NCI-H2196 treated with DMSO at 0.1 percent for 48 hours (cell line): ENCODE measurements around the gene KIF4B.
"Not testable (repeated sequence)": the region's sequence is repeated elsewhere in the genome, so short reads cannot be mapped to it uniquely, and the experiment has no call there.

Experiments
- DNase-seq: peaks from one replicate; lab custom pipeline; 2025; ENCODE audit not compliant: unreplicated experiment; lab: John Stamatoyannopoulos, UW

The KIF4B gene, protein sequence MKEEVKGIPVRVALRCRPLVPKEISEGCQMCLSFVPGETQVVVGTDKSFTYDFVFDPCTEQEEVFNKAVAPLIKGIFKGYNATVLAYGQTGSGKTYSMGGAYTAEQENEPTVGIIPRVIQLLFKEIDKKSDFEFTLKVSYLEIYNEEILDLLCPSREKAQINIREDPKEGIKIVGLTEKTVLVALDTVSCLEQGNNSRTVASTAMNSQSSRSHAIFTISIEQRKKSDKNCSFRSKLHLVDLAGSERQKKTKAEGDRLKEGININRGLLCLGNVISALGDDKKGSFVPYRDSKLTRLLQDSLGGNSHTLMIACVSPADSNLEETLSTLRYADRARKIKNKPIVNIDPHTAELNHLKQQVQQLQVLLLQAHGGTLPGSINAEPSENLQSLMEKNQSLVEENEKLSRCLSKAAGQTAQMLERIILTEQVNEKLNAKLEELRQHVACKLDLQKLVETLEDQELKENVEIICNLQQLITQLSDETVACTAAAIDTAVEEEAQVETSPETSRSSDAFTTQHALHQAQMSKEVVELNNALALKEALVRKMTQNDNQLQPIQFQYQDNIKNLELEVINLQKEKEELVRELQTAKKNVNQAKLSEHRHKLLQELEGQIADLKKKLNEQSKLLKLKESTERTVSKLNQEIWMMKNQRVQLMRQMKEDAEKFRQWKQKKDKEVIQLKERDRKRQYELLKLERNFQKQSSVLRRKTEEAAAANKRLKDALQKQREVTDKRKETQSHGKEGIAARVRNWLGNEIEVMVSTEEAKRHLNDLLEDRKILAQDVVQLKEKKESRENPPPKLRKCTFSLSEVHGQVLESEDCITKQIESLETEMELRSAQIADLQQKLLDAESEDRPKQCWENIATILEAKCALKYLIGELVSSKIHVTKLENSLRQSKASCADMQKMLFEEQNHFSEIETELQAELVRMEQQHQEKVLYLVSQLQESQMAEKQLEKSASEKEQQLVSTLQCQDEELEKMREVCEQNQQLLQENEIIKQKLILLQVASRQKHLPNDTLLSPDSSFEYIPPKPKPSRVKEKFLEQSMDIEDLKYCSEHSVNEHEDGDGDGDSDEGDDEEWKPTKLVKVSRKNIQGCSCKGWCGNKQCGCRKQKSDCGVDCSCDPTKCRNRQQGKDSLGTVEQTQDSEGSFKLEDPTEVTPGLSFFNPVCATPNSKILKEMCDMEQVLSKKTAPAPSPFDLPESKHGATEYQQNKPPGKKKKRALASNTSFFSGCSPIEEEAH

DNA sequence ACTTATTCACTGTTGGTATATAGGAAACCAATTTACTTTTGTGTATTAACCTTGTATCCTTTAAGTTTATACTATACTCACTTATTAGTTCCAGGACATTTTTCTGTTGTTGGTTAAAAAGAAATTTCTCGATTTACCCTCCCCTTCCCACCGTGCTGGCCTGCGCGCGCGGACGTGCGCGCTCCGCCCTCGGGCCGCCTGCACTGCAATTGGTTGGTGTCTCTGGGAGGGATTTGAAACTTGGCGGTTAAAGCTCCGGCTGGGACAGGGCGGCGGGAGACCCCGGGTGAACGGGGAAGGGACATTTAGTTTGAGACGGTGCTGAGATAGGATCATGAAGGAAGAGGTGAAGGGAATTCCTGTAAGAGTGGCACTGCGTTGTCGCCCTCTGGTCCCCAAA is at the start of gene KIF4B:
TSS of gene KIF4B (plus strand) at position 230 of the 400 bp plus-strand sequence. CDS start at position 335, 105 bp downstream.
- DNase-seq, result no peak

DNA sequence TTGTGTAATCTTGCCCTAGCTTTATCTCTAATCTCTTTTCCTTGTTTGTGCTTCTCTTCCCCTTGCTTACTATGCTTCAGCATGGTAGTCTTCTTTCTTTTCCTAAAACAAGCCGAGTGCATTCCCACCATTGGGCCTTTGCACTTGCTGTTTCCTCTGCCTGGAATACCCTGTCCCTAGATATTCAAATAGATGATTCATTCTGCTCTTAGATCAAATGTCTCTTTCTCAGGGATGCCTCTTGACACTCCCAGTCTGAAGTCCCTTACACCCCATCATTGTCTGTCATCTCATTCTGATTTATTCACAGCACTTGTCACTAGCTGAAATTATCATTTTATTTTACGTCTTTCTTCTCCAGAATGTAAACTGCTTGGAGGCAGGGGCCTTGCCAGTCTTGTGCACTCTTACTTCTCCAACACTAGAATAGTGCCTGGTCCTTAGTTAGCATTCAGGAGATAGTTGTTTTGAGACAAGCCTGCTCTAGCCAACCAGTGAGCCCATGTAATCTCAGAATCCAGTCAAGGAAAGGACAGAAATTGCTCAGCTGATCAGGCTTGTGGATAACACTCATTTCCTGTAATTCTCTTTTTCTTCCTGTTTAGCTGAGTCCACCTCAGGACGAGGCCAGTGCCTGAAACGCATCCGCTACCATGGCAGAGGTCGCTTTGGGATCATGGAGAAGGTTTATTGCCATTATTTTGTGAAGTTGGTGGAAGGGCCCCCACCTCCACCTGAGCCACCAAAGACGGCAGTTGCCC is 47.3 kb upstream of the KIF4B start:
- no peak for DNase-seq

DNA sequence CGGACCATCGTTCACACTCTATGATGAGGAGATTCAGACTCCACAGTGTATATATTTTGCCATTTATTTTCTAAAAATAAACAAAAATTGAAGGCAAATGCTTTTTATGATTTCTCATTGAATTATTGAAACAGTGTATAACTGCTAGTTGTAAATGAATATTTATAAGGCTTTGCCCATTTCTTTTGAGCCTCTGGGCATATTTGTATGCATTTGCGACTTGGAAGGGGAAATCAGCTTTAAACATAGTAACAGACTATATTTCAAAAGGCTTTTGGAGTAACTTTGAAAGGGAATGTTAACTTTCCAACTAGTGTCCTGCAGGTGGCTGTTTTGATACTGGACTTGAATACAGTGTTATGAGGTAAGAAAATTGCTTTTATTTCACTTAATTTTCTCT is 46.7 kb upstream of the KIF4B start:
- no peak for DNase-seq

DNA sequence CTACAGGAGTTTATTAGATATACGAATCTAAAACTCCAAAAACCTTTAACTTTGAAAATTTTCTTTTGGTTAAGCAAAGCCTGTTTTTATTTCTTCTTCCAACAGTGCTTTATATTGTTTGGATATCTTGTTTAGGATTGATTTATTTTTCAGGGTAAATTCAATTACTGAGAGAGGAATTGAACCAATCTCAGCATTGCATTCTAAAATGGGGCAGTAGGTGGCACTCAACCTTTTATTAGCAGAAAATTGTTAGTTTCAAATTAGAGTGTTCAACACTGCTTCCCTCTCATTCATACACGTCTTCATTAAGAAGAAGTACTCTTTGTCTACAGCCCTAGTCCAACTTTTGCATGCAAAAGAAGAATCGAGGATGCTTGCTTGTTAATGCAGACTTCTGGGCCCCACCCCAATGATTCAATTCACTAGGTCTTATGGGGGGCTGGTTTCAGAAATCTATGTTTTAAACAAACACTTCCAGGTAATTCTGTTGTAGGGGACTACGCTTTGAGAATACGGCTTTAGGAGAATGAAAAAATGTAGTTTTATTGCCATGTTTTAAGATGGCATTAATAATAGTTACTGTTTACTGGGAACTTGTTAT is 46.0 kb upstream of the KIF4B start:
- DNase-seq, result peak; percentile 22

DNA sequence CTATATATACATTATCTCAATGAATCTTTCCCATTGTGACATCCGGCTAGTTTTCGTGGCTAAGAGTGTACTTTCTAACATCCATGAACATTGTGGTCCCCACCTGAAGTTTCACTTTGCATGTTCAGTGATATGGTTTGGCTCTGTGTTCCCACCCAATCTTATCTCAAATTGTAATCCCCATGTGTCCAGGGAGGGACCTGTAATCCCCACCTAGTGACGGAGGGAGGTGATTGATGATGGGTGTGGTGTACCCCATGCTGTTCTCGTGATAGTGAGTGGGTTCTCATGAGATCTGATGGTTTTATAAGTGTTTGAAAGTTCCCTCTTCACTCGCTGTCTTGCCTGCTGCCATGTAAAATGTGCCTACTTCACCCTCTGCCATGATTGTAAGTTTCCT is 44.6 kb upstream of the KIF4B start:
- no peak for DNase-seq

DNA sequence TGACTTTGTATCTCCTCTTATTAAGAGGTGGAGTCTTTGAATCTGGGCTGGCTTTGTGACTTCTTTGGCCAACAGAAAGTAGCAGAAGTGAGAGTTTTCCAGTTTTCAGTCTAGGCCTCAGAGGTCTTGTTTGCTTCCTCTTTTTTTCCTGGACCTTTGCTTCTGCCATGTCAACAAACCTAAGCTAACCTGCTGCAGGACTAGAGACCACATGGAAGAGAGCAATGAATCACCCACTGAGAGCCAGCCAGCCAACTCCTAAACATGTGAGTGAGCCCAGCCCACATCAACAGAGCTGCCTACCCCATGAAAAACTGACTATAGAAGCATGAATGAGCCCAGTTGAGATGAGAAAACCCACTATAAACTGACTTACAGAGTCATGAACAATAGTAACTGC is 42.8 kb upstream of the KIF4B start:
- DNase-seq, result no peak

DNA sequence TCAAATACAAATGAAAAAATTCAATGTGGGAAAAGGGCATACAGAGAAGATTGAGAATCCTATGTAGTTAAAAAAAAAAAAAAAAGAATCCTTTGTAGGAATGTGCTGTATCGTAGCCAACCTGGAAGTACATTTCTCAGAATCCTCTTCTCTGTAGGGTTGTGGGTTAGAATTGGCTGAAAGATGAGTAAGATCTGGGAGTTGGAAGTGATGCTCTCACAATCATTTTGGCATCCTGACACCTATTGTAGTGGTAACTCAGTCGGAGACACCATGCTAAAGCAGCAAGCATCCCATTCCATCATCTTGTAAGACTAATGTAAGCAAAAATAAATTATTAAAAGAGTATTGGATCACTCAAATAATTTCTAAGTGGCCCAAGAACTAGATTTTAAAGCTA is 42.1 kb upstream of the KIF4B start:
- DNase-seq, result no peak

DNA sequence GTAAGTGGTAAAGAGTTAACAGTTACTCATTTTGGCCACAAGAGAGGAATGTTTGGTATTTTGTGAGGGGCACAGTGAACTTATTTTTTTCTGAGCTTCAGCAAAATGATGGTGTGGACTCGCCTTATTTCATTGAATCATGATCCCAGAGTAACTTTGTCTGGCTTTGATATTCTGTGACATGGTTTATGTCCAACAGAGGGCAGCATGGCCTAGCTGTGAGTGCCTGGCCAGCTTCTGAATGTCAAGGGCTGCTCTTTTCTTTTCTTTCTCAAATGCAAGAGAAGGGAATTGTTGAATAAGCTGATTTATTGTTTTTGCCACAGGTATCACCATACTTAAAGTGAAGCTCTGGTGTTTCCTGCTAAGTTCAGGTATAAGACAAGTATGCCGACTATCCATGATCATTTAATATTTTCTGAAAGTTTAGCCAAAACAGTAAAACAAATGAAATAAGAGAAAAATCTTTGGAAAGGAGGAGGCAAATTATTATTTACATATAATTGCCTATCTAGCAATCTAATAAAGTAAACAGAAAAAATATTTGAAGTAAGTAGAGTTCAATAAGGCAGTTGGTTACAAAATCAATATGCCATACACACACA is 41.0 kb upstream of the KIF4B start:
- DNase-seq, result peak; percentile 19

DNA sequence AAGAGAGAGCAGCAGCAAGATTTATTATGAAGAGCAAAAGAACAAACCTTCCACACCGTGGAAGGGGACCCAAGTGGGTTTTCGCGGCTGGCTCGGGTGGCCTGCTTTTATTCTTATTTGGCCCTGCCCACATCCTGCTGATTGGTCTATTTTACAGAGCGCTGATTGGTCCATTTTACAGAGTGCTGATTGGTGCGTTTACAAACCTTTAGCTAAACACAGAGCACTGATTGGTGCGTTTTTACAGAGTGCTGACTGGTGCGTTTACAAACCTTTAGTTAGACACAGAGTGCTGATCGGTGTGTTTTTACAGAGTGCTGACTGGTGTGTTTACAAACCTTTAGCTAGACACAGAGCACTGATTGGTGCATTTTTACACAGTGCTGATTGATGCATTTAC is 37.5 kb upstream of the KIF4B start:
- not testable (repeated sequence) for DNase-seq

DNA sequence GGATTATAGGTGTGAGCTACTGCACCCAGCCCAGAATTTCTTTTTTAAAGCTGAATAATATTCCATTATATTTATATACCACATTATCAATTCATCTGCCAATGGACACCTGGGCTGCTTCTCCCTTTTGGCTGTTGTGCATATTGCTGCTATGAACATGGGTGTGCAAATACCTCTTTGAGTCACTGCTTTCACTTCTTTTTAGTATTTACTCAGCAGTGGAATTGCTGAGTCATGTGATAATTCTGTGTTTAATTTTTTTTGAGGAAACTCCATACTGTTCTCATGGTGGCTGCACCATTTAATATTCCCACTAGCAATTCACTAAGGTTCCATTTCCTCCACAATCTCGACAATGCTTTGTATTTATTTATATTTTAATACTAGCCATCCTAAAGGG is 36.1 kb upstream of the KIF4B start:
- DNase-seq, result no peak

DNA sequence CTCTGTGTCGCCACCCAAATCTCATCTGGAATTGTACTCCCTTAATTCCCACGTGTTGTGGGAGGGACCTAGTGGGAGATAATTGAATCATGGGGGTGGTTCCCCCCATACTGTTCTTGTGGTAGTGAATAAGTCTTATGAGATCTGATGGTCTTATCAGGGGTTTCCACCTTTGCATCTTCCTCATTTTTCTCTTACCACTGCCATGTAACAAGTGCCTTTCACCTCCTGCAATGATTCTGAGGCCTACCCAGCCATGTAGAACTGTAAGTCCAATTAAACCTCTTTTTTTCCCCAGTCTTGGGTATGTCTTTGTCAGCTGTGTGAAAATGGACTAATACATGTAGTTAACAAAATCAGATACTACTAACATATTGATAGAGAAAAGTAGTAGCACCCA is 35.3 kb upstream of the KIF4B start:
- not testable (repeated sequence) for DNase-seq

DNA sequence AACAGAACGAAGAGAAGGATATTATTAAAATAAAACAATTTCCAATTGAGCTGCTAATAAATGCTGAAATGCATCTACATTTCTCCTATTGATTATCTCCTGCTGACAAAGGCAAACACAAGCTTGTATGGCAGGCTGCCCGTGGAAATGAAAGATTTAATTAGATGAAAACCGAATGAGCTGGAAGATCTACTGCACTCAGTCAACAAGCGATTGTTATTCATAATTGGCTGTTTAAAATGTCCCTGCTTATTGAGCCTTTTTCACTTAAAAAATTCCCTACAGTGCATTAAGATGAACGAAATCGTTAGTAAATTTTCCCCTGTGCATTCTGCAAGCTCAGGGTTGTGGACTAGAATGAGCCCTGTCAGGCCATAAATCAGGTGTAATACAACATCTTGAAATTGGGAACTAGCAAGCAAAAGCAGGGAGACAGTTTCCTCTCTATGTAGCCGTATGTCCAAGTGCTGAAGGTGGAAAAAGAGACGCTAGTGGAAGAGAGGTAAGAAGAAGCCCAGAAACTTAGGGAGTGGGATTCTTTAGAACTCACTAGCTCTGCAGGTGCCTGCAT is 28.5 kb upstream of the KIF4B start:
- DNase-seq, result no peak

DNA sequence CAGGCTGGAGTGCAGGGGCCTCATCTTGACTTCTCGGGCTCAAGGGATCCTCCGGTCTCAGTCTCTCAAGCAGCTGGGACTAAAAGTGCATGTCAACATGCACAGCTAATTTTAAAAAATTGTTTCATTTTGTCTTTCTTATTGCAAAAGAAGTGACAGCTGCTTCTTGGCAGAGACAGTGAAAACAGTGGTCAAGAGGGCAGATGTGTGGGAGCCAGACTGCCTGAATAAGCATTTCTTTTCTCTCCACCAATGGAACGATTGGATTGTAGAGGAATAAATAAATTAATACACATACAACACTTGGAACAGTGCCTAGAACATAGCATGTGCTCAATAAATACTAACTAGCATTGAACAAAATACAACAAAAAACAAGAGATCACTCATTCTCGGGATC is 27.4 kb upstream of the KIF4B start:
- no peak for DNase-seq

DNA sequence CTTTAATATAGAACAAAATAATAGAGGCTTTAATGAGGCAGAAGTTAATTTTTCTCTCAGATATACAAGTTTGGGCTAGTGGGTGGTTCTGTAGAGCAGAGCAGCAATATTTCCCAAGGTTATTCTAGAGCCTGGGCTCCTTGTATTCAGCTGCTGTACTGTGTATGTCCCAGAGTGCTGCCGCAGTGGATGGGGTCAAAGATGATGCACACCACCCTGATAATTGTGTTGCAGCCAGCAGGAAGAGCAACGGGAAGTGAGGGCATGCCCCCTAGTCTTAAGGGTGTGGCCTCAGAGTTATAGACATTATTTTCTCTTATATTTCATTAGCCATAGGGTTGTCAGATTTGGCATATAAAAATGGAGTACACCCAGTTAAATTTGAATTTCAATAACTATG is 23.9 kb upstream of the KIF4B start:
- no peak for DNase-seq

DNA sequence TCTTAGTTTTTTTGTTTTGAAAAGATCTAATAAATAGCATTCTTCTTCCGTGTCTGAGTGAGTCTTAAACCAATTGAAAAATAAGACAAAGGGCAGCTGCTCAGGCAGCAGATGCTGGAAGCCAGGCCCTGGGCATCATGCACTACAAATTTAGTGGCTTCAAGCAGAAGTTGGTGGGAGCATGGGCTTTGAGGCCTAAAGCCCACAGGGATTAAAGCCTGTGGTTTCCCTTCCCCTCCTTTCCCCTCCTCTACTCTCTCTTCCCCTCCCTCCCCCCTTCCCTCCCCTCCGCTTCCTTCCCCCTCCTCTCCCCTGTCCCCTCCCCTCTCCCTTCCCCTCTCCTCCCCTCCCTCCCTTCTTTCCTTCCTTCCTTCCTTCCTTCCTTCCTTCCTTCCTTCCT is 20.1 kb upstream of the KIF4B start:
- no peak for DNase-seq

DNA sequence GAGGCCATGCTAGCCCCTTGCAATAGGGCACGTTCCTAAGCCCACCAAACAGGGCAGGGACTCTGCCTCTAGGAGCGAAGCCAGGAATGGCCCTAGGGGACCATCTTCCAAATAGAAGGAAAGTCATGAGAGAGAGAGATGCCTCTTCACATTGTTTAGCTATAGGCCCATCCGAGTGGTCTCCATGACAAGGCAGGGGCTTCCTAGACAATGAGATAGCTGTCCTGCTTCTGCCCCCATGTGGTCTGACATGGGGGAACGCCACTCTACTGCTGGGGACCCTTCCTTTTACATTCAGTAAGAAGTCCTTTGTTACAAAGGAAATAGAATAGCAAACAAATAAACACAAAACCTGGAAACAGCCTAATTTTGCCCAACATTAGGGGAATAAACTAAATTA is 17.9 kb upstream of the KIF4B start:
- no peak for DNase-seq

DNA sequence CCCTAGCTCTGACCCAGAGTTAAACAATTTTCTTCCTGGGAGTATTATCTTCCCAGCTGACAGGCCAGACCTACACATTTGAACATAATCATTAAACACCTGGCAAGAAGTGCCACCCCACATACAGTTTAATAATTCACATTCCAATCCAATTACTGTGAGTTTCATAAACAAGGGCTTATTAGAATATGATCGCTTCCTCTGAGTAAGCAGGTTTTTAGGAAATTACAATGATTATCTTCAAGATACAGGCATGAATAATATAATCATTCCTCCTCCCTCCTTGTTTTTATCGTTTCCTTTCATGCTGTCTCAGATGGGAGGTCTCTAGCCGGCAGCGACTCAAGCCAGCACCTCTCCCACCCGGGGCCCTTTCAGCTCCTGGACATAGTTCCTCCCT is 15.8 kb upstream of the KIF4B start:
- no peak for DNase-seq

DNA sequence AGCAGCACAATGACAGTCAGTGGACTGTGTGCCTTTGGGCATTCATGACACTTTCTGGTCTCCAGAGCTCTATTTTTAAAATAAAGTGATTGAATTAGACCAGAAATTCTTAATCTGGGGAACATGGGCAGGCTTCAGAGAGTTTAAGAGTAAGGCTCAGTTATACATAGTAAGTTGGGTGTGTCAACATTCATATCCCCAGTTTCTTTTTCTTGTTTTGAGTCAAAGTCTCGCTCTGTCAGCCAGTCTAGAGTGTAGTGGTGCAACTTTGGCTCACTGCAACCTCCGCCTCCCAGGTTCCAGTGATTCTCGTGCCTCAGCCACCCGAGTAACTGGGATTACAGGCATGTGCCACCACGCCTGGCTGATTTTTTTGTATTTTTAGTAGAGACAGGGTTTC is 13.7 kb upstream of the KIF4B start:
- DNase-seq, result no peak

DNA sequence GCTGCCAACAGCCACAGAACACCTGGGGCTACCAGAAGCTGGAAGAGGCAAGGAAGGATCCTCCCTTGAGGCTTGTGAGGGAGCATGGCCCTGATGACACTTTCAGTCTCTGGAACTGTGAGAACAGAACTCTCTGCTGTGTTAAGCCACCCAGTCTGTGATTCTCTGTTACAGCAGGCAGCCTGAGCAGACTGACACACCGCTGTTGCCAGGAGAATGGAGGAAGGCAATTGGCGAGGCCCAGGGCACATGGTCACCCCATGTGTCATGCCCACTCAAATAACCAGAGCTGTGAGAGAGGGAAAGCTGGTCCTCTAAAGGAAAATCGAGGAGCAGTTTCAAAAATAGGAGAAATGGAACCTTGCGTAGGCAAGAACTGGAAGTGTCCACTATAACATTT is 12.0 kb upstream of the KIF4B start:
- DNase-seq, result no peak

DNA sequence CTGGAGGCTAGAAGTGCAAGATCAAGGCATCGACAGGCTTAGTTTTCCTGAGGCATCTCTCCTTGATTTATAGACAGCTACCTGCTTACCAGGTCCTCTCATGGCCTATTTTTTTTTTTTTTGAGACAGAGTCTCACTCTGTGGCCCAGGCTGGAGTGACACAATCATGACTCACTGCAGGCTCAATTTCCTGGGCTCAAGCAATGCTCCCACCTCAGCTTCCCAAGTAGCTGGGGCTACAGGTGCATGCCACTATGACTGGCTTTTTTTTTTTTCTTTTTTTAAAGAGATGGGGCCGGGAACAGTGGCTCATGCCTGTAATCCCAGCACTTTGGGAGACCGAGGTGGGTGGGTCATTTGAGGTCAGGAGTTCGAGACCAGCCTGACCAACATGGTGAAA is 10.8 kb upstream of the KIF4B start:
- not testable (repeated sequence) for DNase-seq
